Activated naive CD8-positive, alpha-beta T cell (primary cell): Measurements from ENCODE around the gene CACNA1I.
"Not testable (repeated sequence)": the region's sequence is repeated elsewhere in the genome, so short reads cannot be mapped to it uniquely, and the experiment has no call there.

Experiments
- H3K27ac Mint-ChIP-seq: one replicate; pipeline ENCODE4 v1.8.0; 2021; ENCODE audit warnings: mixed read lengths
- H3K27me3 Mint-ChIP-seq: one replicate; pipeline ENCODE4 v1.8.0; 2021; ENCODE audit warnings: mixed read lengths
- H3K36me3 Mint-ChIP-seq: one replicate; pipeline ENCODE4 v1.8.0; 2021; ENCODE audit warnings: mixed read lengths
- H3K4me1 Mint-ChIP-seq: one replicate; pipeline ENCODE4 v1.8.0; 2021; ENCODE audit warnings: low read depth, mixed read lengths
- H3K4me3 Mint-ChIP-seq: one replicate; pipeline ENCODE4 v1.8.0; 2021; ENCODE audit warnings: mild to moderate bottlenecking, mixed read lengths
- H3K9me3 Mint-ChIP-seq: one replicate; pipeline ENCODE4 v1.8.0; 2021; ENCODE audit warnings: low read depth, mixed read lengths

The CACNA1I gene

DNA sequence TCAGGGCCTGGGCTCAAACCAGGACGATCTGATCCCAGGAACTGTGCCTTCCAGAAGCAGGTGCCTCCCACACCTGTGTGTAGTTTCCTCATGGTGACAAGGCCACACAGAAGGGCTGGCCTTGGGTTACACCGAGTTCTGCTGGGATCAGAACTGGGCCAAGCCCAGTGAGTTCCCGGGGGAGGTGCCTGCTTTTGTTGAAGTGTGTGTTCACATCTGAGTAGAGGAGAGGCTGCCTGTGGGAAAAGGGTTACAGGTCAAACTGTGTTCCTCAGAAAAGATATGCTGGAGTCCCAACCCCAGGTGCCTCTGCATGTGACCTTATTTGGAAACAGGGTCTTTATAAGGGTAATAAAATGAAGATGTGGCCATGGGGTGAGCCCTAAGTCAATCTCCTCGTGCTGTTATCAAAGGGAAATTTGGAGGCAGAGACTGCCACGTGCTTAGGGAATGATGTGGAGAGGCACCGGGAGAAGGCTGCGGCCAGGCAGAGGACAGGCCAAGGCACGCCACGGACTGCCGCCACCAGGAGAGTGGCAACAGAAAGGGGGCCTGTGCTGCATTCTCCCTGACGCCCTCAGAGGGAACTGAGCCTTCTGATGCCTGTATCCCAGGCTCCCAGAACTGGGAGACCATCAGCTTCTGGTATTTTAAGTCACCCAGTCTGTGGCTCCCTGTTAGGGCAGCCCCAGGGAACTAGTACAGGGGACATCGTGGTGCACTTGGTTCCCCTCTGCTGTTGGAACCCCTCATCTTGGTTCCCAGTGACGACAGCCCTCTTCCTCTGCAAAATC is 158.8 kb downstream of the CACNA1I start:
- H3K9me3 Mint-ChIP-seq = no peaks in the 10 kb centered on the region
- no peaks in the 10 kb centered on the region for H3K36me3 Mint-ChIP-seq
- H3K27me3 Mint-ChIP-seq = no peaks in the 10 kb centered on the region
- H3K4me3 Mint-ChIP-seq = no peak overlapping the region
- H3K4me1 Mint-ChIP-seq = no peaks in the 10 kb centered on the region
- no peak overlapping the region for H3K27ac Mint-ChIP-seq

DNA sequence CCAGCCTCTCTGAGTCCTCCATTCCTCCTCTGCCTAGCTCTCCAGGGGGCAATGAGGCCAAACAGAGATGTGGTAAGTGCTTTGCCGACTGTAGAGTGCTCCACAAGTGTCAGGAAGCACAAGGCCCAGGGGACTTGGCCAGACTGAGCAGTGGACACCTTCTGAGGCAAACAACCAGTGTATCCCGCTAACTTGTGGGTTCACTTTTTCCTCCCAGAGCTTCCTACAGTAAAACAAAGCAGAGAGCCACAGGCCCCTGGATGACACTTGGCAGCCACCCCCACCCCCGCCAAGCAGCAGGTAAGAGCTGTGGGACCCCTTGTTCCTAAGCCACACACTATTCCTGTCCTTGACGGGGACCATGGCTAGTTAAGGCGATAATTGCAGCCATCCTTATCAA is 160.9 kb downstream of the CACNA1I start:
- no peaks in the 10 kb centered on the region for H3K9me3 Mint-ChIP-seq
- H3K4me3 Mint-ChIP-seq = no peak overlapping the region
- no peaks in the 10 kb centered on the region for H3K4me1 Mint-ChIP-seq
- no peak overlapping the region for H3K27ac Mint-ChIP-seq
- H3K36me3 Mint-ChIP-seq = no peaks in the 10 kb centered on the region
- peaks cover 2% of the 10 kb centered on the region for H3K27me3 Mint-ChIP-seq

DNA sequence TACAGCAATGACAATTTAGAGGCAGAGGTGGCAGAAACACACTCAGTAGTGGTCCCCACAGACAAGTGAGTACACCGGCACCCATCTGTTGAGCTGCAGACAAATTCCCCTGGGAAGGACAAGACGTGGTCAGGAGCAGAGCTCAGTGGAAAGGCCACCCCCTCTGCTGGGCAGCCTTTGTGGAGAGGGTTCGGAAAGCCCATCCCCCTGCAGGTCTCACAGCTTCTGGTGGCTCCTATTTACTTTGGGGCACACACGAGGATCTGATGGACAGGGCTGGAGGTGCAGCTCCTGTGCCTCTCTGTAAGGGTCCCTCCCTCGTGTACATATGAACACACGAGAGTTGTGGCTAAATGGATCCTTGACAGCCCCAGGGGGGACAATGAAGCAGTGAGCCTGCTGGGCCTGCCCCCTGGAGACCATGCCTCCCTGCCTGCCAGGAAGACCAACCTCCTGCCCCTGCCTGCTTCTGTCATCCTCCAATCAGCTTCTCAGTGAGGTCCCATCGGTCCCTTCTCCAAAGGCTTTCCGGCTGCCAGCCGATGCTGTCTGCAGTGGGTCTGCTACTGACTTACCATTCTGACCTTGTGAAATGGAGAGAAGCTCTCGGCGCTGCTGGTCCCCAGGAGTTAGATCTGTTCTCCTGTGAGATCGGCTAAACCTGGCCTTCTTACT is 161.5 kb downstream of the CACNA1I start:
- no peaks in the 10 kb centered on the region for H3K9me3 Mint-ChIP-seq
- H3K4me3 Mint-ChIP-seq = no peak overlapping the region
- no peaks in the 10 kb centered on the region for H3K4me1 Mint-ChIP-seq
- H3K36me3 Mint-ChIP-seq = no peaks in the 10 kb centered on the region
- H3K27me3 Mint-ChIP-seq = peaks cover 2% of the 10 kb centered on the region
- no peak overlapping the region for H3K27ac Mint-ChIP-seq

DNA sequence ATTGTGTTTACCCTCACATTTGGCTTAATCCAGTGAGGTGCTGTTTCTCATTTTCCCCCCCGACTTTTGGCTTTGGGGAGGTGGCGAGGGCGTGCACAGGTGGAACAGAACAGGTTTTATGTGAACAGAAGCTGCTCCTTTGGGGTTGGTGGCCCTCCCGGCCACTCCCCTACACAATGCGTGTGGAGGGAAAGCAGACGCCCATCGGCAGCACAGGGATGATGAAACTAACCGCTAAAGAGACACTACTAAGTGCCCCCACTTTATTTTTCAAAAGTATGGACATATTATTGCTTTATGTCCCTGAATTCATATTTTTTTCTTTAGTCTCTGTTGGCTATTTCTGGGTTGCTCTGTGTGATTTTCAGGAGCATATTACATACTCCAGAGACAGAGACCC is 162.1 kb downstream of the CACNA1I start:
- no peak overlapping the region for H3K4me3 Mint-ChIP-seq
- no peaks in the 10 kb centered on the region for H3K4me1 Mint-ChIP-seq
- no peak overlapping the region for H3K27ac Mint-ChIP-seq
- peaks cover 2% of the 10 kb centered on the region for H3K27me3 Mint-ChIP-seq
- no peaks in the 10 kb centered on the region for H3K36me3 Mint-ChIP-seq
- H3K9me3 Mint-ChIP-seq = no peaks in the 10 kb centered on the region

DNA sequence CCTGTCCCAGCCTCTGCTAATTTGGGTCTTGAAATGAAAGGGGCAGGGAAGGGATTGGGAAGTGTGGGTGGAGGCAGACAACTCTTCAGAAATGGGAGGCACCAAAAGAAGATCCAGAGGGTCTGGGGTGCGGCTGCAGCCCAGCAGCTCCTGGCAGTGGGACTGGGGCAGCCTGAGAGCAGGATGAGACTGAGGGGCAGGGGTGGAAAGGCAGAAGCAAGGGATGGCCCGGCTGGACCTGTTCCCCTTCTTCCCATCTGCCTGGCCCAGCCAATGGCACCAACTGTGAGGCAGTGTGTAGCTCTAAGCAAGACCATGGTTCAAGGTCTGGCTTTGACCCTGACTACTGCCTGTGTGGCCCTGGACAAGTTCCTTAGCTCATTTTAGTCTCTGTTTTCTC is 162.6 kb downstream of the CACNA1I start:
- Mint-ChIP-seq H3K36me3 (no peaks in the 10 kb centered on the region), H3K9me3 (no peaks in the 10 kb centered on the region), H3K27me3 (peaks cover 2% of the 10 kb centered on the region), H3K4me3 (no peak overlapping the region), H3K4me1 (no peaks in the 10 kb centered on the region), H3K27ac (no peak overlapping the region)

DNA sequence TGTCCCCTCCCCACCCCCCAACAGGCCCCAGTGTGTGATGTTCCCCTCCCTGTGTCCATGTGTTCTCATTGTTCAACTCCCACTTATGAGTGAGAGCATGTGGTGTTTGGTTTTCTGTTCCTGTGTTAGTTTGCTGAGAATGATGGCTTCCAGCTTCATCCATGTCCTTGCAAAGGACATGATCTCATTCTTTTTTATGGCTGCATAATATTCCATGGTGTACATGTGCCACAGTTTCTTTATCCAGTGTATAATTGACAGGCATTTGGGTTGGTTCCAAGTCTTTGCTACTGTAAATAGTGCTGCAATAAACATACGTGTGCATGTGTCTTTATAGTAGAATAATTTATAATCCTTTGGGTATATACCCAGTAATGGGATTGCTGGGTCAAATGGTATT is 163.5 kb downstream of the CACNA1I start:
- H3K27me3 Mint-ChIP-seq, H3K4me1 Mint-ChIP-seq, H3K9me3 Mint-ChIP-seq, H3K36me3 Mint-ChIP-seq, H3K4me3 Mint-ChIP-seq, H3K27ac Mint-ChIP-seq: not testable (repeated sequence)

DNA sequence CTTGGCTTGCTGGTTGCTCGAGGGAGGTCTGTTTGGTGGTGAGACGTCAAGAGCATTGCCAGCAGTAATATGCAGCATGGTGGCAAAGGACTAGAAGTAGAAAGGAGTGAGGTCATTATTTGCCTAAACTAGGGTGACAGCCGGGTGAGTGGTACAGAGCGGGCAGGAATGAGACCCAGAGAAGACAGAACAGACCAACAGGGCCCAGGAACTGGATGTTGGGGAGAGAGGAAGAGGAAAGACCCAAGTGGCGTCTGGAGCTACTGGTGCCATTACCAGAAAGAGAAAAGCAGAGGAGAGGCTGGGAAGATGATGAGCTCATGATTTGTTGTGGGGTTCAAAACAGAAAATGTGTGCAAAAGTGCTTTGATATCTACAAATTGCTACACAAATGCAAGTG is 164.3 kb downstream of the CACNA1I start:
- Mint-ChIP-seq H3K36me3 (peaks cover 4% of the 10 kb centered on the region), H3K27ac (no peak overlapping the region), H3K9me3 (peaks cover 6% of the 10 kb centered on the region), H3K27me3 (peaks cover 2% of the 10 kb centered on the region), H3K4me1 (no peaks in the 10 kb centered on the region), H3K4me3 (no peak overlapping the region)

DNA sequence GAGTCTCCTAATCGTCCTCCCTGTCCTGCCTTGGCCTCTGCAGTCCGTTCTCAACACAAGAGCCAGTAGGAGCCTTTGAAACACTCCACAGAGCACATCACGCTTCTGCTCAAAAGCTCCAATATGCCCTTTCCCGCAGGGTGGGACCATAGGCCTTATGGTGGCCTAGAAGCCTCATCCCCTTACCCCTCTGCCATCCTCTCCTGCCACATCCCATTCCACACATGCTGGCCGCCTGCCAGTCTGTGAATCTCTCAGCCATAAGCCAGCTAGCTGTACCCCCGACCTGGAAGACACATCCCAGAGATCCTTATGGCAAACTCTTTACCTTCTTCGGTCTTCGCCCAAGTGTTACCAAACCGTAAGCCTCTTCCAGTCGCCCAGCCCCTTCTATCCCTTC is 165.2 kb downstream of the CACNA1I start:
- H3K9me3 Mint-ChIP-seq = peaks cover 6% of the 10 kb centered on the region
- no peak overlapping the region for H3K27ac Mint-ChIP-seq
- H3K4me1 Mint-ChIP-seq = no peaks in the 10 kb centered on the region
- H3K27me3 Mint-ChIP-seq = peaks cover 2% of the 10 kb centered on the region
- H3K4me3 Mint-ChIP-seq = no peak overlapping the region
- peaks cover 4% of the 10 kb centered on the region for H3K36me3 Mint-ChIP-seq

DNA sequence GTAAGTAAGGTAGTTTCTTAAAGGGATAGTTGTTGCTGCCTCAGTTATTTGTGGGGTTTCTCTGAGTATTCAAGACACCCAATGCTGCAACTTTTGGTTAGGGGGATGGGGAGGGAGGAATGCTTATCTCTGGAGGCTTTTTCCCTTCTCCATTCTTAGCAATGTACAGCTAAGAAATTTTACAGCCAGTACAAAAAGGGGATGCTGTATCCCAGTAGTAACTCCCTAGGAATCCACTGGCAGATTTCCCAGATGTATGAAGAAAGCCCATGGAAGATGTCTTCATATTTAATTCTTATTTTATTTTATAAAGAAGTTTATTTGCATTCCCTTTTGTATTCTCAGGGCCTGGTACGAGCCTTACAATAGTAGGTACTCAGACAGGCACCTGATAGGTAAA is 168.2 kb downstream of the CACNA1I start:
- Mint-ChIP-seq H3K36me3 (peaks cover 4% of the 10 kb centered on the region), H3K27ac (no peak overlapping the region), H3K27me3 (peaks cover 2% of the 10 kb centered on the region), H3K4me3 (no peak overlapping the region), H3K9me3 (peaks cover 6% of the 10 kb centered on the region), H3K4me1 (no peaks in the 10 kb centered on the region)
